GM18861 (cell line): ENCODE measurements around the gene KLHL18.
"Not testable (repeated sequence)": the region's sequence is repeated elsewhere in the genome, so short reads cannot be mapped to it uniquely, and the experiment has no call there.

Experiments used
- ATAC-seq: cut with Tn5 transposase; IDR thresholded peaks from one replicate; pipeline ENCODE4 v1.9.1; 2021; ENCODE audit not compliant: unreplicated experiment

Gene KLHL18

GRCh38 chr3:47356201-47356600 is 73.5 kb downstream of the KLHL18 start:
- no peak for ATAC-seq

- ATAC-seq, result no peak
Measured at GRCh38 chr3:47359323-47359722, 76.6 kb downstream of the KLHL18 start.

DNA sequence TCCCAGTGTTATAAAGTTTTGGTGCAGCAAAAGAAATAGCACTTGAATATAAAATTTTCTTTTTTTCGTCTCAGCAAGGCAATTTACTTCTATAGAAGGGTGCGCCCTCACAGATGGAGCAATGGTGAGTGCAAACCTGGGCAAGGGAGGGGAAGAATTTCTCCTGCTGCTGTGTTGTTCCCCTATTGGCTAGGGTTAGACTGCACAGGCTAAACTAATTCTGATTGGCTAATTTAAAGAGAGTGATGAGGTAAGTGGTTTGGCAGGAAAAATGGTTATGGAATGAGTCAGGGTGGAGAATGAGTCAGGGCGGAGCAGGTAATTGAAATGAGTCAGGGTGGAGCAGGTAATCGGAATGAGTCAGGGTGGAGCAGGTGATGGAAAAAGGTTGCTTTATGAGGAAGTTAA is 77.4 kb downstream of the KLHL18 start:
- not testable (repeated sequence) for ATAC-seq

DNA sequence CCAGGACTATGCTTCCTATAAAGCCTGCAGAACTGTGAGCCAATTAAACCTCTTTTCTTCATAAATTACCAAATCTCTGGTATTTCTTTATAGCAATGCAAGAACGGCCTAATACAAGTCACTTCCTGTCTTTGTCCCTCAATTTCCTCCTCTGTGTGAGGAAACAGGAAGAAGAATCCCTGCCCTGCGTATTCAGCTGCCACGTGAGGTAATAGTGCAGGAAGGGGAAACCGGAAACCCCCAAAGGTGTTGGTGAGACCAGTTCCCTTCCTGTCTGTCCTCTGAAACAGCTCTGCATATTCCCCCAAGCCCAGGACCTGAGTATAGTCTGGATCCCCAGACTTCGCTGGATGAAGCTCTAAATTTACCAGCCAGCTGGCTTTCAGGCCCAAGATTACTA is 80.0 kb downstream of the KLHL18 start:
- ATAC-seq, result no peak

DNA sequence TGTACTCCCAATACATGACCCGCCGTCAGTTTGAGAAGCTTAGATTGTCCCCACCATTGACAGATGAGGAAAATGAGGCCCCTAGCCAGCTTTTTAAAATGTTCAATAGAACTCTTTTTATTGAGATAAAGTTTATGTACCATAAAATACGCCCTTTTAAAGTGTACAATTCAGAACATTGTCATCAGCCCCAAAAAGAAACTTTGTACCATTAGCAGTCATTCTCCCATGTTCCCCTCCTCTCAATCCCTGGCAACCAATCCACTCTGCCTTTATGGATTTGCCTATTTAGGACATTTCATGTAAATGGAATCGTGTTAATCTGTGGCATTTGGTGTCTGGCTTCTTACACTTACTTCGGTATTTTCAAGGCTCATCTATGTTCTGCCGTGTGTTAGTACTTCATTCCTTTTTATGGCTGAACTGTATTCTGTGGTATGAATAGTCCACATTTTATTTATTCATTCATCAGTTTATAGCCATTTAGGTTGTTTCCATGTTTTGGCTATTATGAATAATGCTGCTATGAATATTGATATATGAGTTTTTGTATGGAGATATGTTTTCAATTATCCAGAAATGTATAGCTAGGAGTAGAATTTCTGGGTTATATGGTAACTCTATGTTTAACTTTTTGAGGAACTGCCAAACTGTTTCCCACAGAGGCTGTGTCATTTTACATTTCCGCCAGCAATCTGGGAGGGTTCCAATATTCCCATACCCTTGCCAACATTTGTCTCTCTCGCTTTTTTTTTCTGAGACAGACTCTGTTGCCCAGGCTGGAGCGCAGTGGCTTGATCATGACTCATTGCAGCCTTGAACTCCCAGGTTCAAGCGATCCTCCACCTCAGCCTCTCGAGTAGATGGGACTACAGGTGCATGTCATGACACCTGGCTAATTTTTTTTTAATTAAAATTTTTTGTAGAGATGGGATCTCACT is 82.7 kb downstream of the KLHL18 start:
- no peak for ATAC-seq

- ATAC-seq, result no peak
Measured at GRCh38 chr3:47366833-47367232, 84.1 kb downstream of the KLHL18 start.

GRCh38 chr3:47367631-47368030 is 84.9 kb downstream of the KLHL18 start:
- ATAC-seq, result no peak

DNA sequence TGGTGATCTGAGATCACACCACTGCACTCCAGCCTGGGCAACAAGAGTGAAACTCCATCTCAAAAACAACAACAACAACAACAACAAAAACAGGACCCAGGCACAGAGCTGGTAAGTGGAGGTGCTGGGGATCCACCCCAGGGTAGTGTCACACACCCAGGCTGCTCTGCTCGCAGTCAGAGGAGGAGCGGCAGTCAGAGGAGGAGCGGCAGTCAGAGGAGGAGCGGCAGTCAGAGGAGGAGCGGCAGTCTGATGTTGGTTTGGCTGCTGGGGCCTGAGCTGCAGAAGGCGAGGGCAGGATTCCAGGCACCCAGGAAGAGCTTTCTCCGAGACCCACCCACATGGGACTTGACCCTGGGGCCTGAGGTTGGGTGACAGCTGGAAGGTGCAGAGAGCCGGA is 87.3 kb downstream of the KLHL18 start:
- ATAC-seq, result not testable (repeated sequence)

DNA sequence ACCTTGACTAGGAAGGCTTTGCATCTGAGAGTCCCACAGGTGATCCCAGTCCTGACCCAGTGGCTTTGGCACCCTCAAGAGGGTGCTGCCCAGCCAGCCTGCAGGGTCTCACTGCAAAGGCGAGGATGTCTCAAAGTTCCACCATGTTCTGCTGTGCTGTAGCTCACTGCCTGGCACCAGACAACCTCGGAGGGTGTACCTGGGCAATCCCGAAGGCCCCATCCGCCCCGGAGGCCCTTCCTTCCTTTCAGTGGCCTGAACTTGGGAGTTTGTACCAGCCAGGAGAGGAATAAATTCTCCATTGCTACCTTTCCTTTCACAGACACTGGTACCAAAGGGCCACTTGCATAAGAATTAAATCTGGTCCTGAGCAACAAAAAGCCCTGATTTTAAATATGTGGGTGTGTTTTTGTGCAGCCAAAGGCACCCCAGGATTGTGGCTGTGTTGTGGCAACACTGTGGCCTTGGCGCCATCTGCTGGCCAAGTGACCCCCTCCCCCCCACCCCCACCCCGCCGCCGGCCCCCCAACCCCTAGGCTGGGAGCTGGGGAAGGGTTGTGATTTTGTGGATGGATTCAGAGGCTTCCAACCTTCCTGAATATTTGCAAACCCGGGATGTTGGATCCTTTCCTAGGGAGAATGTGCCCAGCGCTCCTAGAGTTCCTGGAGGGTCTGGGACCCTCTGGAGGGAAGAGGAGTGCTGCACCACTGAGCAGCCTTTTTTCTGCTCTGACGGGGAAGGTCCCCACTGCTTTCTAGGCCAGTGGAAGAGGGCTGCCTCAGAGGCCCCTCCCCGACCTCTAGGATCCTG is 88.3 kb downstream of the KLHL18 start:
- ATAC-seq, result no peak

GRCh38 chr3:47374587-47374986 is 91.8 kb downstream of the KLHL18 start:
- no peak for ATAC-seq

DNA sequence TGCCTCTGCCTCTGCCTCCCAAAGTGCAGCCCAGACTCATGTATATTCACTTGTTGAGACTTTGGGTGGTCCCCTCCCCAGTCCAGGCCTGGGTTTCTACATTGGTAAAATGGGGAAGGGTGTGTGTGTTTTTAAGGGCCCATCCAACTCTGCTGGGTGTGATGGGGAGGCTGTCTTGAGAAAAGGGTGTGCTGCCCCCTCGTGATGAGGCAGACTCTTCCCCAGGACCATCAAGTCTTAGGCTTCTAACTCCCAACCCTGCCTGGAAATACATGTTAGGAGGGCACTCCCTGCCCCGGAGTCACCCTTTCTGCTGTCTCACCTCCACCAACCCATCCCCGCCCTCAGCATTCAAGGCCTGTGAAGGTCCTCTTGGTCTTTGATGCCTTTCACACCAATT is 93.6 kb downstream of the KLHL18 start:
- no peak for ATAC-seq

DNA sequence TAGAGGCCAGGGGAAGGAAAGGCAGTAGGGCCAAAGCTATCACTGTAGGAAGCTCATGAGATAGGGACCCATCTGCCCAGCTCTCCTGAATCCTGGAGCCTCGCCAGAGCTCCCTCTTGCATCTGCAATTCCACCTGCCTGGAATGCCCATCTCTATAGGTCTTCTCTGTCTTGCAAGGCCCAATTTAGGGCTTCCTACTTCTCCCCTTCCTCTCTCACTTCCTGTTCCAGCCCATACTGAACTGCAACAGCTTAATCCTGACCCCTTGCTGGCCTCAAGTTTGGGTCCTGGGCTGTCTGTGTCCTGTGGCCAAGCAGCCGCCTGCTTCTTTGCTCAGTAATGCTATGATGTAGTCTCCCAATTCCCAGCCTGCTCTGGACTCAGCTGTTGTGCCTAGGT is 94.4 kb downstream of the KLHL18 start:
- ATAC-seq, result no peak

- ATAC-seq, result no peak
Measured at GRCh38 chr3:47378869-47379268, 96.1 kb downstream of the KLHL18 start.

- ATAC-seq, result no peak
Measured at GRCh38 chr3:47379411-47379899, 96.7 kb downstream of the KLHL18 start.

DNA sequence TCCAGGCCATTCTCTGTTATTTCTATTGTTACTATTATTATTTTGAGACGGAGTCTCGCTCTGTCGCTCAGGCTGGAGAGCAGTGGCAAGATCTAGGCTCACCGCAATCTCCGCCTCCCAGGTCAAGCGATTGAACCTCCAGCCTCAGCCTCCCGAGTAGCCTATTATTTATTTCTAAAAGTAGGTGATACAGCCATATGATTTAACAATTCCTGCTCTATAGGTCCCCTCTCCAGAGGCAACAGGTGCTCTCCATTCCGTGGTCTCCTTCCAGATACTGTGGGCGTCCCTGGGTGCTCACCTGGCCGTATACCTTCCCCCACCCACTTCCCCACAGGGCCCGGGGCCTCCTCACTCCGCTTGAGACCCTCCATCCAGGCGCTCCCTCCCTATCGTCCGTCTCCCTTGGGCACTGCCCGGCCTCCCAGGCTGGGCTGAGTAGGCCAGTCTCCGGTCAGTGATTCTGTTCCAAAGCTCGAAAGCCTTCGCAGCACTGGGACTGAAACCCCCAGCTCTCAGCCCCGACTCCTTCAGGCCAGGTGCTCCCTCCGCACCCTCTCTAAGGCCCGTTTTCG is 97.4 kb downstream of the KLHL18 start:
- ATAC-seq, result peak; percentile 5

GRCh38 chr3:47380601-47381316 is 98.0 kb downstream of the KLHL18 start, which contains the start of gene PTPN23:
TSS of gene PTPN23 (plus strand) at chr3:47381021. CDS start at chr3:47381097, 76 bp downstream.
- ATAC-seq, result peak; percentile 78

DNA sequence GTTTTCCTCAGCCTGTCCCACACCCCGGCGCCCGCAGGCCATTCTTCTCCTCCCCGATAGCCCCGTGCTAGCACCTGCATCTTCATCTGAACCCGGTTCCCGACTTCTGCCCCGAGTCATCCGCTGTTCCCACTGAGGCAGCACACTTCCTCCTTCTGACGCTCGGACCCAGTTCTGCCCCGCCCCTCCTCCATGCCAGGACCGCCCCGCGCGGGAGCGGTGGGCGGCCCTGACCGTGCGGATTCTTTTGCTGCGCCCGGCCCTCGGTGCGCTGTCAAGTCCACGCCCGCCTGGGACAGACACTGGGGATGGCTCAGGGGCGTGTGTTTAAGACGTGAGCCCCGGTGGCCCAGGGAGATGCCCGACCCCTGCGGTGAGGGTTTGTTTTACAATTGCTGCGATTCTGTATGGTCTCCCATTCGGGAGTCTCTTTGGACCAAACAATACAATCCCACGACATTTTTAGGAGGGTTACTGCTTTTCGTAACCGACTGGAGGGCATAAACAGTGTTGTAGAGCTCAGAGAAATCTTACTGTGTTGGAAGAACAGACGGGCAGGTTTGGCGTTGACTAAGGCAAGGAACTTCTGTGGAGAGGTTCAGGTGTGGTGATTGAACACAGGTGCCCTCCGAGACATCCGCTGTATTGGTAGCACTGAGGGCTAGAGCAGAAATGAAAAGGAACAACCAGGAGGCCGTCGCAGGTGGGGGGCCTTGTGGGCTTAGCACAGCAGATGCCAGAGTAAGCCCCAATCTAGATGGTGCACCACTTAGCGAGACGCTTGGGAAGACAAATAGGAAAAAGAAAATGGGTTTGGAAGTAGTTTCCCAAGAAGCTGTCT is 98.8 kb downstream of the KLHL18 start:
- peak; percentile 50 for ATAC-seq

- ATAC-seq, result no peak
Measured at GRCh38 chr3:47384425-47384824, 101.7 kb downstream of the KLHL18 start.

DNA sequence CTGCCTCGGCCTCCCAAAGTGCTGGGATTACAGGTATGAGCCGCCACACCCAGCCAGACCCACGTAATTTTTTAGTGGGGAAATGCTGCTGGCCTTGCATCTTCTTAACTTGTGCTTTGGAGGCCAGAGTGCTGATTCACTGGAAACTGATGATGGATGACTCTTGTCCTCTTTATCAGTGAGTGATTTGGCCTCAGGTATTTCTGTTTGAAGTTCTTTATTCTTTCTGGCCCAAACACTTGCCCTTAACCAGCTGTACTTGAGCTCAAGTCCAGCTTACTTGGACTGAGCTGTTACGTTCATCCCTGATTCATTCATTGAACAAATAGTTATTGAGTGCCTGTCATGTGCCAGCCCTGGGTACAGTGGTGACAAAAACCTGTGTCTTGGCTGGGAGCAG is 102.3 kb downstream of the KLHL18 start:
- no peak for ATAC-seq

DNA sequence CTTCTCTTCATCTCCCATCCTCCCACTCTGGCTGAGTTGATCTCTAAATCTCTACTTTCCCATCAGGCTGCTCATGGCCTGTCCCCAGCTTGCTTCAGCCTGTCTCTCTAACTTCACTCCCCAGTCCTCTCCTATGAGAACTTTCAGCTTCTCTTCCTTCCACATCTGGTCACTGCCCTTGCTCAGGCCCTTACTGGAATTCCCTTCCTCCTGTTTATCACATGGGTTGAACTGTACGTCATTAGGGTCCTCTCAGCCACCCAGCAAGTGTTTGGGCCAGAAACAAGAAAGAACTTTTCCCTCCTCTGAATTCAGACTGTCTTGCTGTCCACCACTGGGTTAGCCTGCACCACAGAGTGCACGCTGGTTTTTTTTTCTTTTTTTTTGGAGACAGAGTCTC is 103.1 kb downstream of the KLHL18 start:
- no peak for ATAC-seq
